NT2/D1 (cell line): Measurements from ENCODE around the gene FER.

Experiments used
- SUZ12 ChIP-seq: IDR thresholded peaks from 2 replicates; pipeline ENCODE4 v1.6.1; 2011; ENCODE audit not compliant: insufficient read length, insufficient read depth; ENCODE audit errors: extremely low read depth
- ZNF274 ChIP-seq: IDR thresholded peaks from 2 replicates; pipeline ENCODE4 v1.6.1; 2011; ENCODE audit warnings: mild to moderate bottlenecking, low read depth, low read length

GRCh38 chr5:108827131-108827530 lies 79.4 kb downstream of the FER start:
- TF ChIP-seq SUZ12 (no peak), ZNF274 (no peak)
